GM12892 (cell line): ENCODE results near the gene OR11A1.

Source experiments
- POLR2A ChIP-seq: IDR thresholded peaks from 2 replicates; pipeline ENCODE4 v1.6.1; 2011; ENCODE audit warnings: low read depth, low read length, control low read depth
- POLR2AphosphoS5 ChIP-seq: IDR thresholded peaks from 2 replicates; pipeline ENCODE4 v1.6.1; 2011; ENCODE audit warnings: low read depth, low read length, control low read depth

DNA sequence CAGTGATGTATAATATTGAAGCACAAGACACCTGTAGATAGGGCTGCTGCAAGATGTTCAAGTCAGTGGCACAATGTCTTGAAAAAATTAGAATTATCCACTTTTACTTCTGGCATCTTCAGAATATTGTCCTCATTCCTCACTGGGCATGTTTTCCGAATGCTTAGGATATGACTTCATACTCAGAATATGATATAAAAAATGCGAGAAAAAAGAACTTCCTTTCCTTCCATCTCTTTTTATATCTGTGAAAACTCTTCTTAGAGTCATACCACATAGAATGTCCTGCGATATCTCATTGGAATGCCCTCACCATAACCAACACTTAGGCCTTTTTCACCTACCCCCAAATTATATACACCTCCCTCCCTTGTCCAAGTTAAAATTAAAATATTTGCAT, 26.3 kb upstream of the OR11A1 start:
- no peak for TF ChIP-seq POLR2A
- TF ChIP-seq POLR2AphosphoS5: no peak
